Common myeloid progenitor, CD34-positive (primary cell): ENCODE results near the gene SERPINA1.

Source experiments
- CTCF ChIA-PET: fragments of 350-600 bp; sonication (Branson Sonifier 250); formaldehyde crosslinking; loops from one replicate; lab custom pipeline; 2021; ENCODE audit warnings: antibody characterized with exemption; lab: Charles Lee
- POLR2A ChIA-PET: fragments of 350-600 bp; sonication (Branson Sonifier 250); formaldehyde crosslinking; loops from one replicate; lab custom pipeline; 2021; ENCODE audit warnings: antibody characterized with exemption; lab: Charles Lee
- DNase-seq, 3 donors: peaks; one replicate each; pipeline versions ENCODE4 v3.0.0 to v3.0.0-alpha.2; 2013
- H3K27ac ChIP-seq, 2 experiments: 1 replicate in 1 of 2; 2 replicates in 1 of 2; pipeline ENCODE4 v1.7.0; 2013; ENCODE audit warnings: inconsistent platforms in 2 of 2, low read length in 2 of 2, mild to moderate bottlenecking in 2 of 2, low read depth in 1 of 2, moderate library complexity in 1 of 2; ENCODE audit not compliant: severe bottlenecking in 2 of 2, insufficient read depth in 1 of 2, poor library complexity in 1 of 2
- H3K27me3 ChIP-seq, 5 experiments: replicated peaks in 2 of 5; 1 replicate in 3 of 5; 2 replicates in 2 of 5; pipeline versions ENCODE4 v1.6.1 to v1.7.0; 2013; ENCODE audit warnings: low read length in 4 of 5, mild to moderate bottlenecking in 2 of 5, moderate library complexity in 2 of 5, inconsistent platforms in 1 of 5; ENCODE audit not compliant: insufficient read depth in 5 of 5, control insufficient read depth in 4 of 5
- H3K36me3 ChIP-seq, 4 experiments: 1 replicate in 2 of 4; 2 replicates in 2 of 4; pipeline versions ENCODE4 v1.6.1 to v1.7.0; 2013; ENCODE audit warnings: low read length in 3 of 4, control low read depth in 1 of 4, mild to moderate bottlenecking in 1 of 4; ENCODE audit not compliant: control insufficient read depth in 4 of 4, insufficient read depth in 4 of 4
- H3K4me1 ChIP-seq, 4 experiments: 1 replicate in 3 of 4; 2 replicates in 1 of 4; pipeline versions ENCODE4 v1.6.1 to v1.7.1; 2013; ENCODE audit warnings: low read length in 3 of 4, mild to moderate bottlenecking in 3 of 4, control low read depth in 1 of 4, inconsistent platforms in 1 of 4, moderate library complexity in 1 of 4; ENCODE audit not compliant: control insufficient read depth in 4 of 4, insufficient read depth in 4 of 4; ENCODE audit errors: control extremely low read depth in 1 of 4
- H3K4me3 ChIP-seq, 7 experiments: 1 replicate in 4 of 7; 2 replicates in 3 of 7; pipeline versions ENCODE4 v1.5.1 to v1.7.0; 2013; ENCODE audit warnings: mild to moderate bottlenecking in 7 of 7, low read length in 6 of 7, moderate library complexity in 6 of 7, inconsistent platforms in 2 of 7, low read depth in 2 of 7, control low read depth in 1 of 7; ENCODE audit not compliant: insufficient read depth in 4 of 7, control insufficient read depth in 1 of 7; ENCODE audit errors: extremely low read depth in 1 of 7
- H3K9me3 ChIP-seq, 5 experiments: 1 replicate in 4 of 5; 2 replicates in 1 of 5; pipeline versions ENCODE4 v1.6.1 to v1.7.1; 2013; ENCODE audit warnings: low read length in 4 of 5, mild to moderate bottlenecking in 2 of 5, inconsistent platforms in 1 of 5, low read depth in 1 of 5, moderate library complexity in 1 of 5; ENCODE audit not compliant: control insufficient read depth in 4 of 5, insufficient read depth in 2 of 5; ENCODE audit errors: control extremely low read depth in 1 of 5
- WGBS: methylation state at CpG from one replicate; pipeline ENCODE4 v1.1.5; 2013; ENCODE audit not compliant: insufficient coverage; 5-methylcytosine and 5-hydroxymethylcytosine counted together

SERPINA1 gene

DNA sequence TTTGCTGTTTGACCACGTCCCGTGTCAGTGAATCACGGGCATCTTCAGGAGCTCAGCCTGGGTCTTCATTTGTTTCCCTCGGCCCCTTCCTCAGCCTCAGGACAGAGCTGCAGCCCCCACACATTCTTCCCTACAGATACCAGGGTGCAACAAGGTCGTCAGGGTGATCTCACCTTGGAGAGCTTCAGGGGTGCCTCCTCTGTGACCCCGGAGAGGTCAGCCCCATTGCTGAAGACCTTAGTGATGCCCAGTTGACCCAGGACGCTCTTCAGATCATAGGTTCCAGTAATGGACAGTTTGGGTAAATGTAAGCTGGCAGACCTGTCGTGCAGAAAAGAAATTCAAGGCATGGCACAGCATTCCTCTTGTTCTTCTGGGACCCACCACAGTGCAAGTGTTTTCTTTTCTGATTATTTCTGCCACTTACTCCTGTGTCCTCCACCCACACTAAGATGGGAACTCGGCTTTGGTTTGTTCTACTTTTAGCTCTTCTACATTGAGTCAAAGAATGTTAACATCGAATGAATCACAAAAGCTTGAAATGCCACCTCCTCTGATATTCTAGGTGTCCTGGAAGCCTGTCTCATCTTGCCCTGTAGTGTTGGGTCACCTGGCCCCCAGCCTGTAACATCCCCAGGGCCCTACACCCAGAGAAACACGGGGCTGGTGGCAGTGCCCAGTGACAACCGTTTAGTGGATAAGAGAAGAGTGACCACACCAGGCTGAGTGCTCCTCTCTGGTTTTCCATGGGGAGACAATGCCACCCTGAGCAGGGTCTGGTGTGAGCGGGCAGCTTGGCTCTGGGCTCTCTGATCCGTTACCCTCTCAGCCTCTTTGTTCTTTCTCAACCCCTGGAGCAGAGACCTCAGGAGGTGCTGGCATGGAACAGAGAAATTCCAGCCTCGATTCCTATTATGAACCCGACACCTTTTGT is 8.8 kb downstream of the SERPINA1 start:
- H3K27me3 ChIP-seq, result peaks cover 0 to 3% (median 2%) of the 10 kb centered on the region in 5 experiments
- H3K4me1 ChIP-seq, result no peaks in the 10 kb centered on the region
- H3K9me3 ChIP-seq, result no peaks in the 10 kb centered on the region
- no peak overlapping the region for H3K27ac ChIP-seq
- POLR2A ChIA-PET, result no interaction called here
- no peaks in the 10 kb centered on the region for H3K36me3 ChIP-seq
- no peak overlapping the region for H3K4me3 ChIP-seq
- DNase-seq, result no peak
- 84% methylated on average over 15 of the region's 16 CpGs for WGBS
- CTCF ChIA-PET, result no interaction called here

DNA sequence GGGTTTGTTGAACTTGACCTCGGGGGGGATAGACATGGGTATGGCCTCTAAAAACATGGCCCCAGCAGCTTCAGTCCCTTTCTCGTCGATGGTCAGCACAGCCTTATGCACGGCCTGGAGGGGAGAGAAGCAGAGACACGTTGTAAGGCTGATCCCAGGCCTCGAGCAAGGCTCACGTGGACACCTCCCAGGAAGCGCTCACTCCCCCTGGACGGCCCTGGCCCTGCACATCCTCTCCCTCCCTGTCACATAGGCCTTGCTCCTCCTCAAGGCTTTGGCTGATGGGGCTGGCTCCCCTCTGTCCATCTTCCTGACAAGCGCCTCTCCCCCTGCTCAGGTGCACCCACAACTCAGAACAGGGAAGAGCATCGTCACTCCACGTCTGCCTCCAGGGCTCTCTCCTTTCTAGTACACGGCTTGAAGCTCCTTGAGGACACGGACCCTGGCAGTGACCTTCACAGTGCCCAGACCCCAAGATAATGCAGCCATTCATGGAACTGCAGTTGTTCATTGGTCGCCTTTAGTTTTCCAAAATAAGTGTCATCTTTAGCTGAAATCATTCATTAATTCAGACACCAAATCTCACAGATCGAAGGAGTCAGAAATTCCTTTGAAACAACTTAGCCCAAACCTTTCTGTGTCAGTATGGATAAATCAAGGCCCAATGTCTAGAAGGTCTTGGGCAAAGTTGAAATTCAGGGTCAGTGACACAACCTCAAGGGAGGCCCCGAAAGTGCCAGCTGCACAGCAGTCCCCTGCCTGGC is 9.7 kb downstream of the SERPINA1 start:
- ChIA-PET CTCF (no interaction called here), POLR2A (no interaction called here)
- Histone ChIP-seq H3K9me3 (no peaks in the 10 kb centered on the region), H3K36me3 (no peaks in the 10 kb centered on the region), H3K27me3 (peaks cover 0 to 3% (median 2%) of the 10 kb centered on the region in 5 experiments), H3K4me3 (no peak overlapping the region), H3K4me1 (no peaks in the 10 kb centered on the region), H3K27ac (no peak overlapping the region)
- WGBS, result 89% methylated on average over 16 of the region's 17 CpGs
- DNase-seq, result no peak

DNA sequence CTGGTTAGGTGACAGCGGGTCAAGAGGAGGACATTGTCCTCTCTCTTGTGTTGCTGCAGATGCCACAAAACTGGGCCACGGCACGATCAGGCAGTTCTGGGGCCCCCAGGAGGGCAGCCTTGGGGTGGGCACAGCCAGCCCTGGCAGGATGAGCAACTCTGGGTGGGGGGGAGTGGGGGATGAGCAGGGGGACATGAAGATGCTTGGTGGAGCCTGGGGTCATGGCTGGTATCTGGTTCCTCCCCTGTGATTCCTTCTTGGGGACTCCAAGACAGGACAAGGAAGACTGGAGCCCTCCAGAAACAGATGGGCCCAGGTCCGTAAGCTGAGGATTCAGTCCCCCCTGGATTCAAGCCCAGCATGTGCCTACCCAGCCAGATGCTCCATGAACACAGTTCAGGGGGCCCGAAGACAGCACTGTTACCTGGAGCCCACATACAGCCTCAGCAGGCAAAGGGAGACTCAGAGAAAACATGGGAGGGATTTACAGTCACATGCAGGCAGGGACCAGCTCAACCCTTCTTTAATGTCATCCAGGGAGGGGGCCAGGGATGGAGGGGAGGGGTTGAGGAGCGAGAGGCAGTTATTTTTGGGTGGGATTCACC is 10.4 kb downstream of the SERPINA1 start:
- H3K27ac ChIP-seq, result no peak overlapping the region
- ChIA-PET POLR2A (no interaction called here), CTCF (no interaction called here)
- 96% methylated on average over 4 of the region's 6 CpGs for WGBS
- H3K4me3 ChIP-seq, result no peak overlapping the region
- H3K4me1 ChIP-seq, result no peaks in the 10 kb centered on the region
- H3K36me3 ChIP-seq, result no peaks in the 10 kb centered on the region
- H3K27me3 ChIP-seq, result peaks cover 0 to 3% (median 2%) of the 10 kb centered on the region in 5 experiments
- no peaks in the 10 kb centered on the region for H3K9me3 ChIP-seq
- DNase-seq, result no peak

DNA sequence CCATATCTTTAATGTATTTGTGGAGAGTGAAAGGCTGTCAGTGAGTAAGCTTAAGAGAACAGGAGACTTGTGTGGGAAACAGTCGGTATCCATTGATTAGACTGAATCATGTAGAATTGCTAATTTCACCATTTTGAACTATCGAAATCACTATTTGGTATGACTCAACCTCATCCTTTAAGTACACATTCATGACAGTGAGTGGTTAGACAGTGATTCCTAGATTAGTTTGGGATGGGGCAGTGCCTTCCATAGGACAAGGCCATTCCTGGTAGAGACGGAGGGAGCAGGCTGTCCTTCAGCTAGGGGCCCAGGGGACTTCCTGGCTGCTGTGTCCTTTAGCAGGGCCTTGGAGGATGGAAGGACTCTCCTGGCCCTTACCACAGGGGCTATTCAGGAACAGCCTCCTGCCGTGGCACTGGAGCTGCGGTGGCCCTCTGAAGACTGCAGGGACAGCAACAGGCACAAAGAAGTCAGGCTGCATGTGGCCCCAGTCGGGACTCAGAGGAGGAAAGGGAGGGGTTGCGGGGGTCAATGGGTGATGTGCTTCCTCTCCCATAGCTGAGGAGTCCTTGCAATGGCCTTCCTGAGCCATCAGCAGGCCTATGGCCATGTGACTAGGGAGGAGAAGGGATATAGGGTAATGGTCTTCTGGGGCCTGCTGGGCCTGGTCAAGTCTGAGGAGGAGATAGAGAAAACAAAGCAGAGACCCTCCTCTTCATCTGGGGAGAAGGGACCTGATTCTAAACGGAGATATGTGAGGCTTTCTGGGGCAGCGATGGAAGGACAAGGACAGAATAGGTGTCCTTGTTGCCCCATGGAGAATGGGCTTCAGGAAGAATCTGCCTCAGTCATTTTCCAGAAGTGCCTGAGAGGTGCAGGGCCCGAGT is 11.2 kb downstream of the SERPINA1 start:
- Histone ChIP-seq H3K27me3 (peaks cover 0 to 3% (median 2%) of the 10 kb centered on the region in 5 experiments), H3K4me3 (no peak overlapping the region), H3K9me3 (no peaks in the 10 kb centered on the region), H3K36me3 (no peaks in the 10 kb centered on the region), H3K4me1 (no peaks in the 10 kb centered on the region), H3K27ac (no peak overlapping the region)
- DNase-seq, result no peak
- POLR2A ChIA-PET, result no interaction called here
- CTCF ChIA-PET, result interaction anchor here (1.5 kb wide), 1 partner anchor 12 kb away, joined by 3 read pairs; no protein-coding TSS in a partner anchor
- 98% methylated on average over 7 of the region's 10 CpGs for WGBS

DNA sequence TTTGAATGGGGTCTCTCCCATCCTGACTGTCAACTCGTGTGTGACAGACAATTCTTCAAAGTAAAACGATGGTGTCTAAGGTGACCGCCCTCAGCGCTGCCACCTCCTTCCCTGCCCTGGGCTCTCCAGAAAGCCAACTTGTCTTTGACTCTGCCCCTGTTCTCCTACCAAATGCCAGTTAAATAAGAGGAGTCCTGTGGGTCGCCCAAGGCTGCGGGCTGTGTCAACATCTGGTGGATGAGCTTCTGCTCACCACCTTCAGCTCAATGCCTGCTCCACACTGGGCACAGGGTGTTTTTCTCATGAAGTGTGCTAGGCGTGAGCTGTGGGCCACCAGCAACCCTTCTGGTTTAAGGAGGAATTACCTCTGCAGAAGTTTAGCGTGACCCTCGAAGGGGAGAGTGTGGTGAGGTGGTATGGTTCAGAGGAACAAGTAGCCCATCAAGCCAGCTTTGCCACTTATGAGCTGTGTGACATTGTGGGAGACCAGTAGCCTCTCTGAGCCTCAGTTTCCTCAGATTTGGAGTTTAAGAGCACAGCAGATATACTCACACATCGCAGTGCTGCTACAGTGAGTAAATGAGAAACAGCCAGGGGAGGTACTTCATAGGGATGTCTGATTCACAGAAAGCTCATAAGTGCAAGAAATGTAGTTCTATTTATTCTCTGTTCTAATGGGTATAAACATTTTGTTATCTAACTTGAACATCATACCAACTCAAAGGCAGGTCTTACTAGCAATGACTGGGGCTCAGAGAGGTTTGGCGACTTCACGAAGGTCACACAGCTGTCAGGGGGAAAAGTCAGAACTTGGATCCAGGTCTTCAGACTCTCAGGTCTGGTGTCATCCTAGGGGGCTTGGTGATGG is 12.1 kb downstream of the SERPINA1 start:
- peaks cover 0 to 3% (median 2%) of the 10 kb centered on the region in 5 experiments for H3K27me3 ChIP-seq
- H3K9me3 ChIP-seq, result no peaks in the 10 kb centered on the region
- no peak overlapping the region for H3K27ac ChIP-seq
- ChIA-PET CTCF (interaction anchor here (1.5 kb wide), 1 partner anchor 13 kb away, joined by 3 read pairs; no protein-coding TSS in a partner anchor), POLR2A (no interaction called here)
- H3K4me3 ChIP-seq, result no peak overlapping the region
- H3K4me1 ChIP-seq, result no peaks in the 10 kb centered on the region
- no peaks in the 10 kb centered on the region for H3K36me3 ChIP-seq
- 100% methylated on average over 11 of the region's 12 CpGs for WGBS
- no peak for DNase-seq

DNA sequence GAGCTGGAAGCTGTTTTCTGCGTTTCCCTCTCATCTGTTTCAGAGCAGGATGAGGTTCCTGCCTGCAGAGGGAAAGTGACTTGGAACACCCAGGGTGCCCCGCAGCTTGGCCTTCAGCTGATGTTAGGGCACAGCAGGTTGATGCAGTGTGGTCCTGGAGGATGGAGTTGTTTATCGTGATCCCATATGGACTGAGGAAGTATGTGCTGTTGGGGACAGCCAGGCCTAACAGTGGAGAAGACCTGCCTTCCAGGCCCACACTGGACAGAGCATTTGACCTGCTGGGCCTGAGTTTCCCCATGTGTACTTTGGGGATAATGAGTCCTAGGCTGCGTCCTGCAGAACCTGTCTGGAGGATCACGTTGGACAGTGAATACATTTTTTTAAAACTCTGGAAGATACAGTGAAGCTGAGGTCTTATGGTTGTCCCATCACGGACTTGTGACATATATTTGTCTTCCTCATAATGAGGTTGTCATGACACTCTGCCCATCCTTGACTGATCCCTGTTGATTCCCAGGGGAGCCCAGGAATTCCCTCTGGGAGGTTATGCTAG is 12.8 kb downstream of the SERPINA1 start:
- H3K27ac ChIP-seq, result no peak overlapping the region
- WGBS, result 93% methylated on average over 5 of the region's 6 CpGs
- H3K36me3 ChIP-seq, result no peaks in the 10 kb centered on the region
- H3K4me1 ChIP-seq, result no peaks in the 10 kb centered on the region
- H3K9me3 ChIP-seq, result no peaks in the 10 kb centered on the region
- ChIA-PET POLR2A (no interaction called here), CTCF (no interaction called here)
- H3K4me3 ChIP-seq, result no peak overlapping the region
- DNase-seq, result no peak
- peaks cover 0 to 3% (median 2%) of the 10 kb centered on the region in 5 experiments for H3K27me3 ChIP-seq
